Measurements from ENCODE around the gene SRSF3.
A peak's percentile ranks its signal among the peaks of the same experiment; 100 is the strongest.
"Not testable (repeated sequence)": the region's sequence is repeated elsewhere in the genome, so short reads cannot be mapped to it uniquely, and the experiment has no call there.

Gene SRSF3

DNA sequence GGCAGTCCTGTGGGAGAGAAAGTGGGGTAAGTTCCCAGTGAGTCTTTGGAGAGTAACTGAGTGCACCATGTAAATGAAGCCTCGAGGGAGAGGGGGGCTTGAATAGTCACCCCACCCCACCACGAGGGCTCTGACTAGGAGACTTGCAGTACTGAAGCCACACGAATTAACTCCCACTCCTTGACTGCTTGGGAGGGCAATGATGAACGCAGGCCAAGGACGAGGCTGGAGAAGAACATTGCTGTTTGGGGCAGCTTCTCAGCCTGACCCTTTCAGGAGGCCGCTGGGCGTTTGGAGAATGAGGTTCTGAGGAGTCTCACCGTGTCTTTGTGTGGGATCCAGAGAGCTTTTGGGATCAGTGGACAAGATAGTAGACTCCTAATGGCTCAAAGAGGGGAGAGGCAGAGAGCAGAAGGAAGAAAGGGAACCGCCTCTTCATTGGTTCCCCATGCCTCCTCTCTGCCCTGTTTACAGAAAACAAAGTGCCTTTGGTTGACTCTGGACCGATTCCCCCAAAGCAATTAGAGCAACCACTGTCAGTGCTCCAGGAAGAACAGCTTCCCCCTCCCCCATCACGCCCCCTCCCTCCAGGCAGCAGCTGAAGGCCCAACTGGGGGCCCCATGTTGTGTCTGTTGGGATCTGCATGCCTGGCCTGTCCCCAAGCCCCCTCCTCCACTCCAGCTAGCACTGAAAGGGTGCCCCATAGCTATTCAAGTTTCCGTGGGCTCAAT lies 42.7 kb downstream of the SRSF3 start:
- no peak for FAIRE-seq

DNA sequence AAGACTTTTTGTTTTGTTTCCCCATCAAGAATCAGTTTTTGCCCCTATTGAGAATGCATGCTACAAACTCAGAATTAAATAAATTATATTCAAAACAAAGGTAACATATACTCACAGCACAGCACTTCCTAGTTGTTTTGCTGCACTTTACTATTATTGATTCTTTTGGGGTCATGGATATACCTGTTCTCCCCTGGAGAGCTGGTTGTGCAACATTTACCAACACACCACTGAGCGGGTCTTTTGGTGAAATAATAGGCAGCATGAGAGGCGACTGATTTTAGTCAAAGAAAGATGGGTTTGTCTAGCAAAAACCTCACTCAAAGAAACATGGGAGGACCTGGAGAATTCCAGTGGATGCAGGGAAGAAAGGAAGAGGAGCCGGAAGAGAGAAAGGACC lies 44.4 kb downstream of the SRSF3 start:
- FAIRE-seq, result no peak
- no peak for DNase-seq (ENCODE audit: extremely low spot score, insufficient read length, low read depth)

More for the DNA sequence above, 42.7 kb downstream of the SRSF3 start:
- no peak for DNase-seq (ENCODE audit: extremely low spot score, insufficient read length, low read depth)

DNA sequence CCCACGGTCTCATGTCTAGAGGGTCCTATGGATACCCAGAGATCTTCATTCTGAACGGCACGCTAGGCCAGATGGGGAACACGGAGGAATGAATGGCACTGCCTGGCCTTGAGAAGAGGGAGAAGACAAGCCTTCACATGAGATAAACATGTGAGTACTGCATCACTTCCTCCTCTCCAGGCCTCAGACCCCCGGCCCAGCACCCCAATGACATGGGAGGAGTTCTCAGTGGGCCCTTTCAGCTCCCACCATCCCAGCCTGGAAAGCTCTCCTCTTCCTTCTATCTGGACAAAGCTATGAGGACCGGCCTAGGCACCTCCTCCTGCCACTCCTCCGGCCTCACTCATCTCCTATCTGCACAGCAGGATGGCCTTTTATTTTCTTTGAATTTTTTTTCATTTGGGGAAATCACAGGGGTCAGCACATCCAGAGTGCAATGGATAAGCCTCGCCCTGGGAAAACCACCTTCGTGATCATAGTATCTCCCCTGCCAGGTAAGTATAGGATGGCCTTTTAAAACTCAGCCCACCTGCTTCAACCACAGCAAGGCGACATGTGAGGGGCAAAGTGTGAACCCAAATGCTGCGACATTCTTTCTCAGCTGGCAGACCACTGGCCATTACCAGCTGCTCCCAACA lies 45.1 kb downstream of the SRSF3 start:
- DNase-seq (ENCODE audit: extremely low spot score, insufficient read length, low read depth) (no peak), FAIRE-seq (no peak)

DNA sequence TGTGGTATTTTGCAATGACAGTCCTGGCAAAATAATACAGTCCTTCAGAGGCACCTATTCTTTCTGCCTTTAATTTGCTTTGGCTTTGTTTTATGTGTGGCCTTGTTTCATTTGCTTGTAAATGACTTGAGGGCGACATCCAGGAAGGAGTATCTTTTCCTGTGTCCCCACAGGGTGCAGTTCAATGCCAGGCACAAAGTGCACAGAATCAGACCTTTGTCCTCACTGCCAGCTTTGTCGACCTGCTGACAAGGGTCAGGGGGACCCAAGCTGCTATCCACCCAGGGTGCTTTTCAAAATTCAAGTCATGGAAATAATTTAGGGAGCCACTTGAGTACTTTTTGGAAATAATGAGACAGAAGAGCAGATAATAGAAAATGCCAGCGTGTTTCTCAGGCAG lies 47.4 kb downstream of the SRSF3 start:
- no peak for DNase-seq (ENCODE audit: extremely low spot score, insufficient read length, low read depth)
- FAIRE-seq, result no peak

DNA sequence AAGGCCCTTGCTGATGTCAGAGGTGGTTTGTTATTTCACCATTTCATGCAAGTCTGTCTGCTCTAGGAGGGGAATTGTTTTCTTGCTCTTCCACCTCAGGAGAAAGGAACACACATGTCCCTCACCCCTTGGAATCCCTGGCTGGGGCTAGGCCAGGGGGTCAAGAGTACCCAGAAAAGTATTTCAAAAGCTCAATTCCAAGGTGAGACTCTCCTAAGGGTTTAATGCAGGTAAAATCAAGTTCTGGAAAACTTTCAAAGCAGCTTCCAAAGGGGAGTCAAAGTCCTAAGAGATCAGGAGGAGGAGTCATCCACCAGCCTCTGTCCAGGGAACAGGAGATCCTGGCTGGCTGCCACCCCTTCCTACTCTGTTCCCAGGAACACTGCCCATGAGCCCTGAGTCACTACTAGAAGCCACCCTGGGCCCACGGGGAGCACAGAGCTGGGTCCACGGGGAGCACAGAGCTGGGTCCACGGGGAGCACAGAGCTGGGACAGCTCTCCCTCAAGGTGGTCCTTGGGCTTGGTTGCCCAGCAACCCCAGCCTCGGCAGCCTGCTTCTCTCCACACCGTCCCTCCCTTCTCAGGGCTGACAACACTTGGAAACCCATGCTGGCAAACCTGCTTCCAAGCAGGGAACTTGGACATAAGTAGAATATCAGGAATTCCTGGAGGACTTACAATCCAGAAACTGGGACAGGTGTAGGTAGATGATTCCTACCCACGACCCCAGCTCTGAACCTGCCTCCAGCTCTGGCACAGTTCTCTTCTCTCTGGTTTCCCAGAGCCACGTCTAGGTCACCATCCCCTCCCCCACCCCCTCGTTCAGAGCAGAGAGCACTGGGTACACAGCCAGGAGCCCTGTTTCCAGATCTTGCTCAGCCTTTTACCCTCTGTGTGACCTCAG lies 49.0 kb downstream of the SRSF3 start:
- FAIRE-seq (no peak), DNase-seq (ENCODE audit: extremely low spot score, insufficient read length, low read depth) (no peak)

DNA sequence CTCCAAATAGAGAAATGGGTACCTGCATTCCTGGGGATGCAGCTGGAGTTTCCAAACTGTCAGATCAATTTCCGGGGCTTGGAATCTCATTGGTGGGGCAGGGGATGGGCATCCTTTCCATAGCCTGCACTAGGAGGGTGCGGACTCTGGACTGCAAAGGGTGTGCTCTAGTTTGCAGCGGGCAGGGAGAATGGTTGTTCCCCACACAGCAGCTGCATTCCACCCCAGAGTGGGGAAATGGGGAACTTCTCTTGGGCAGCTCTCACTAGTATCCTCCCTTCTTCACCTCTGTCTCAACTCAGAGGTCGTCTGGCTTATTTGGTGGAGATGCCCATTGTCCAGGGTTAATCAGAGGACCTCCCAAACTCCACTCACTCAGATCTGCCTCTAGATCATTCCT lies 49.8 kb downstream of the SRSF3 start:
- no peak for DNase-seq (ENCODE audit: extremely low spot score, insufficient read length, low read depth)
- no peak for FAIRE-seq

DNA sequence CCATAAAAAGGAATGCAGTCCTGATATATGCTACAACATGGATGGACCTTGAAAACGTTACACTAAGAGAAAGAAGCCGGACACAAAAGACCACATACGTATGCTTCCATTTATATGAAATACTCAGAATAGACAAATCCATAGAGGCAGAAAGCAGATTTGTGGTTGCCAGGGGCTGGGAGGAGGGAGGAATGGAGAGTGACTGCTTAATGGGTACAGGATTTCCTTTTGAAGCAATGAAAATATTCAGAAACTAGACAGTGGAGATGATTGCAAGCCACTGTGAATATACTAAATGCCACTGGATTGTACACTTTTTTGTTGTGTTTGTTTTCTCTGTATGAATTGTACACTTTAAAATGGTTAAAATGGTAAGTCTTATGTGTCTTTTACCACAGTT lies 54.9 kb downstream of the SRSF3 start:
- DNase-seq (ENCODE audit: extremely low spot score, insufficient read length, low read depth) (no peak), FAIRE-seq (no peak)

DNA sequence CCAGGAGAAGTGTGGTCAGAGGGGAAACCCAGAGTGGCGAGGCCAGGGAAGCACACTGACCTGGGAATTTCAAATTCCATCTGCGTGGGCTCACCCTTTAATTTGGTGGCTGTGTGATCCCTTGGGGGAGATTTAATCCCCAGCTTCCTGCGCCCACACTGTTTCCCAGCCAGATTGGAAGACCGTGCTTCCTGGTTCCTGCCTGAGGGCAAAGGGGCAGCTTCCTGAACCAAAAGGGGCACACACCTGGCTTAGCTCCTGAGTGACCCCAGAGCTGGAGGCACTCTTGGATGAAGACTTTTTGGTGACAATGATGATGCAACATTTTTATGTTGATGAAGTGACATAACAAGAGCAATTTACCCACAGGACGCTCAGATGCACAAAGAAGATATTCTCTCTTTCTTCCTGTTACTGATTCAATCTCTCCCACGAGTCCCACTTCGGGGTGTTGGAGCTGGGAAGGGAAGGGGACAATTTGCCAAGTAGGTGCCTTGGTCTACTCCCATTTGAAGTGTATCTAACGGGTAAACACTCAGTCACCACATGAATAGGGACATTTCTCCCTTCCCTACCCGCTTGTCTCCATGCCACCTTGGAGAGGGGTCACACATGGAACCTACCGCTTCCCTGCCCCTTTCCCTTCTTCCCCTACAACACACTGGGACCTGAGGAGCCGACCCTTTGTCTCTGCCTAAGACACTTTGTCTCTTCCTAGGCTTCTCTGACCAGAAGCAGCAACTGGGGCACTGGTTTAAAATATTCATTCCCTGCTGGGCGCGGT lies 55.7 kb downstream of the SRSF3 start:
- FAIRE-seq (no peak), DNase-seq (ENCODE audit: extremely low spot score, insufficient read length, low read depth) (no peak)

DNA sequence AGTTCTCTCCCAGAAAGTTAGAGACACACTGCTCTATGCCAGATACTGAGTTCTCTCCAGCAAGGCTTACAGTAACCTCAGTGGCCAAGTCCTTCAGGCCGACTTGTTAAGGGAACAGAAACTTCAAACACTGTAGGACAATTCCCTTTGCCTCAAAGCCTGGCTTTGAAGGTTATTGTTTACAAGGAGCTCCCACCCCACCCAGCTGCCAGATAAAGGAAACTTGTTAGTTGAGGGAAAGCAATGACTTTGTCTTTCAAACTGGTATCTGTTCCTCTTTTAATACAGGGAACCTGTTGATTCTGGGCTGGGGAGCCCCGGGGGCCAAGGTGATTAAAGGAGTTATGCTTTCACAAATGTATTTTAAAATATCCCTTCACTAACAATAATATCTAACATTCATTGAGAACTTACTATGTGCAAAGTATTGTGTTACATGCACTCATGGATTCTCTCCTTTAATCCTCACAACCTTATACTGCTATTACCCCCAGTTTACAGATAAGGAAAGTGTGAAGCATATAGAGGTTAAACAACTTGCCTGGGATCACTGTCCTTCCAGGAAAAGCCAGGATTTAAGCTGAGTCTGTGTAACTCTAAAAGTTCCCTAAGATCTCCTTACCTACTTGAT lies 56.8 kb downstream of the SRSF3 start:
- FAIRE-seq (peak; percentile 71), DNase-seq (ENCODE audit: extremely low spot score, insufficient read length, low read depth) (peak; percentile 51)

DNA sequence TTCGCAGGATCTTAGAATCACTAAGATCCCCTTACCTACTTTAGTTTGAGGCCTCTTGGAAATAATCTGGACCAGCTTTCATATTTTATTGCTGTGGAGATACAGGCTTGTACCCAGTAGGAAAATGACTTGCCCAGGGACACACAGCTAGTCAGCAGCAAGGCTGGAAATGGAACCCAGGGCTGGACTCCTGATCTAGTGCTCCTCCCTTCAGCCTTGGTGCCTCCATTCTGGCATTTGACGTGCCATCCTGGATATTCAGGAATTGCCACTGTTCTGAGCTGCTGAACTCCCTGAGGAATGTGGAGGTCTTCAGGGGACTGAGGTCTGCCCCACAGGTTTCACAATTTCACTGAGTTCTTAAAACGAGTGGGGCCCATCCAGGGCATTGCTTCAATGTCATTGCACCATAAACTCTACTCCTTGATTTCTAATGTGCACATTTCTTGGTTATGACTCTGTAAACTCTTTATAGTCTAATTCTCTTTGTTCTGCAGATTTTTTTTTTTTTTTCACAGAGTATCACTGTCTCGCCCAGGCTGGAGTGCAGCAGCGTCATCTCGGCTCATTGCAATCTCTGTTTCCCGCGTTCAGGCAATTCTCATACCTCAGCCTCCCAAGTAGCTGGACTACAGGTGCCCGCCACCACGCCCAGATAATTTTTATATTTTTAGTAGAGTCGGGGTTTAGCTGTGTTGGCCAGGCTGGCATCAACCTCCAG lies 57.7 kb downstream of the SRSF3 start:
- no peak for FAIRE-seq

DNA sequence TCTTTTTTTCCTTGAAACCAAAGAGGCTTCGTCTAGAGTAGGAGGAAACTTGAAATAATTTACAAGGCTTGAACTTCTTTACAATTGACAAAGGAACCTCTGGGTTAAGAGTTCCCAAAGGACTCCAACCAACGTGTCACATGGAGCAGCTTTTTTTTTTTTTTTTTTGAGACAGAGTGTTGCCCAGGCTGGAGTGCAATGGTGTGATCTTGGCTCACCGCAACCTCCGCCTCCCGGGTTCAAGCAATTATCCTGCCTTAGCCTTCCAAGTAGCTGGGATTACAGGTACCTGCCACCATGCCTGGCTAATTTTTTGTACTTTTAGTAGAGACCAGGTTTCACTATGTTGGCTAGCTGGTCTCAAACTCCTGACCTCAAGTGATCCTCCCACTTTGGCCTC lies 60.3 kb downstream of the SRSF3 start:
- not testable (repeated sequence) for FAIRE-seq; DNase-seq (ENCODE audit: extremely low spot score, insufficient read length, low read depth)

More for the DNA sequence above, 57.7 kb downstream of the SRSF3 start:
- DNase-seq (ENCODE audit: extremely low spot score, insufficient read length, low read depth), result no peak
